CD4-positive, alpha-beta T cell (primary cell): Measurements from ENCODE around the gene C4orf51. TPM values are rescaled to one million over a fixed set of nuclear protein-coding genes. Genes with fewer than 3 reads are reported as not detected.

ENCODE experiments used
- ATAC-seq: fragments of 200-7000 bp; cut with Tn5 transposase; one replicate; pipeline ENCODE4 v1.10.0; 2022; ENCODE audit warnings: mild to moderate bottlenecking; ENCODE audit not compliant: poor library complexity
- CTCF ChIA-PET: fragments of 350-600 bp; sonication (Branson Sonifier 250); formaldehyde crosslinking; loops from one replicate; lab custom pipeline; 2021; ENCODE audit warnings: antibody characterized with exemption, inconsistent platforms; lab: Charles Lee
- POLR2A ChIA-PET: fragments of 350-600 bp; sonication (Branson Sonifier 250); formaldehyde crosslinking; loops from one replicate; lab custom pipeline; 2021; ENCODE audit warnings: antibody characterized with exemption, inconsistent platforms; lab: Charles Lee
- DNase-seq, 14 experiments: peaks; one replicate each; pipeline ENCODE4 v3.0.0-alpha.2; 2013 to 2020; ENCODE audit warnings: mixed read lengths in 2 of 14
- H3K27ac ChIP-seq, 2 donors: one replicate each; pipeline versions ENCODE4 v1.5.1 to v1.7.0; 2013; ENCODE audit warnings: low read length in 2 of 2, low read depth in 1 of 2, mild to moderate bottlenecking in 1 of 2
- H3K27me3 ChIP-seq, 2 experiments: 1 replicate in 1 of 2; 2 replicates in 1 of 2; pipeline versions ENCODE4 v1.6.1 to v1.7.0; 2013; ENCODE audit warnings: low read length in 2 of 2, control low read depth in 1 of 2, mild to moderate bottlenecking in 1 of 2, moderate library complexity in 1 of 2; ENCODE audit not compliant: insufficient read depth in 2 of 2, control insufficient read depth in 1 of 2
- H3K36me3 ChIP-seq: one replicate; pipeline ENCODE4 v1.6.1; 2013; ENCODE audit warnings: low read length, control low read depth; ENCODE audit not compliant: insufficient read depth
- H3K4me1 ChIP-seq: one replicate; pipeline ENCODE4 v1.6.1; 2013; ENCODE audit warnings: low read length, control low read depth; ENCODE audit not compliant: insufficient read depth
- H3K4me3 ChIP-seq: one replicate; pipeline ENCODE4 v1.5.1; 2013; ENCODE audit warnings: mild to moderate bottlenecking, low read length, moderate library complexity
- H3K9me3 ChIP-seq, 2 experiments: 1 replicate in 1 of 2; 2 replicates in 1 of 2; pipeline versions ENCODE4 v1.6.1 to v1.7.0; 2013; ENCODE audit warnings: low read length in 2 of 2, mild to moderate bottlenecking in 2 of 2, control low read depth in 1 of 2, moderate library complexity in 1 of 2; ENCODE audit not compliant: control insufficient read depth in 1 of 2, insufficient read depth in 1 of 2
- H3K27ac Mint-ChIP-seq: one replicate; pipeline ENCODE4 v1.8.0; 2020; ENCODE audit warnings: mixed read lengths
- H3K27me3 Mint-ChIP-seq: one replicate; pipeline ENCODE4 v1.8.0; 2021; ENCODE audit warnings: mixed read lengths
- H3K36me3 Mint-ChIP-seq: one replicate; pipeline ENCODE4 v1.8.0; 2021; ENCODE audit warnings: low read depth, mixed read lengths
- H3K4me1 Mint-ChIP-seq: one replicate; pipeline ENCODE4 v1.8.0; 2021; ENCODE audit warnings: low read depth, mixed read lengths
- H3K4me3 Mint-ChIP-seq: one replicate; pipeline ENCODE4 v1.8.0; 2020; ENCODE audit warnings: mild to moderate bottlenecking, mixed read lengths
- H3K9me3 Mint-ChIP-seq: one replicate; pipeline ENCODE4 v1.8.0; 2020; ENCODE audit warnings: mixed read lengths
- intact Hi-C, 2 experiments: fragments of 100-400 bp; cut with DNase I in 1 of 2; cut with micrococcal nuclease in 1 of 2; formaldehyde crosslinking; loops; one replicate each; pipeline versions ENCODE4 v1.15.1 to v1.9.0; 2023 to 2025; cut with DNase I, micrococcal nuclease
- total RNA-seq, 174 experiments: library from RNA in 2 of 174; stranded (reverse) in 2 of 174; gene quantifications; one replicate each; pipeline ENCODE4 v1.2.3 and lab custom pipeline; 2021 to 2026
- TF ChIP-seq, protein P1 (sequence below): fragments of 200-600 bp; IDR thresholded peaks from one replicate; pipeline ENCODE4 v1.8.0; 2022; ENCODE audit warnings: antibody characterized with exemption, mild to moderate bottlenecking

The C4orf51 gene
- total RNA-seq, 2 experiments from 2014 or later: not detected

DNA sequence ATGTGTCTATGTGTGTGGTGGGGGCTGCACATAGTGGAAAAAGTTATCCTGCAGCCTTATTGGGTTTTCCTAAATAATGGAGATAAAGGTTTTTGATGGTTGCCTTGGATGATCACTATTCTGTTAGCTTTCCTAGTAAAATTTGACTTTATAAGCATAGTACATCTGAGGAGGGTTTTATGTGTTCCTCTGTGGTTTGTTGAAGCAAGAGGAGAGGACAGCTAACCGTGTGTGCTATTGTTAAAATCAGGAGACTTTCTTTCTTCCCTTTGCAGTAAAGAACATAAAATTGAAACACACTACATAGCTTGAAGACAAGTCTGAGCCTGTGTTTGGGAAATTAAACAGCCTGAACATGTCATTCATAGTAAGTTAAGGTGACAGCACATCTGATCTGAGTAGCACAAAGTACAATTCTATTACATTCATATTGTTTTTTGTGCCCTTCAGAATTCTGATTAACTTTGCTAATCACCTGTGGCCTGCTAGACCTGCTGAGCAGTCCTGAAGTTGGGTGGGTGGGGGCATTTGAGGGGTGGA lies 36.8 kb downstream of the C4orf51 start:
- POLR2A ChIA-PET: no interaction called here
- H3K36me3 ChIP-seq: no peaks in the 10 kb centered on the region
- no peak overlapping the region for H3K4me3 Mint-ChIP-seq
- TF ChIP-seq, protein P1, sequence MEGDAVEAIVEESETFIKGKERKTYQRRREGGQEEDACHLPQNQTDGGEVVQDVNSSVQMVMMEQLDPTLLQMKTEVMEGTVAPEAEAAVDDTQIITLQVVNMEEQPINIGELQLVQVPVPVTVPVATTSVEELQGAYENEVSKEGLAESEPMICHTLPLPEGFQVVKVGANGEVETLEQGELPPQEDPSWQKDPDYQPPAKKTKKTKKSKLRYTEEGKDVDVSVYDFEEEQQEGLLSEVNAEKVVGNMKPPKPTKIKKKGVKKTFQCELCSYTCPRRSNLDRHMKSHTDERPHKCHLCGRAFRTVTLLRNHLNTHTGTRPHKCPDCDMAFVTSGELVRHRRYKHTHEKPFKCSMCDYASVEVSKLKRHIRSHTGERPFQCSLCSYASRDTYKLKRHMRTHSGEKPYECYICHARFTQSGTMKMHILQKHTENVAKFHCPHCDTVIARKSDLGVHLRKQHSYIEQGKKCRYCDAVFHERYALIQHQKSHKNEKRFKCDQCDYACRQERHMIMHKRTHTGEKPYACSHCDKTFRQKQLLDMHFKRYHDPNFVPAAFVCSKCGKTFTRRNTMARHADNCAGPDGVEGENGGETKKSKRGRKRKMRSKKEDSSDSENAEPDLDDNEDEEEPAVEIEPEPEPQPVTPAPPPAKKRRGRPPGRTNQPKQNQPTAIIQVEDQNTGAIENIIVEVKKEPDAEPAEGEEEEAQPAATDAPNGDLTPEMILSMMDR: no peak
- intact Hi-C loops: no loop called here
- H3K27me3 Mint-ChIP-seq: peaks cover 28% of the 10 kb centered on the region
- DNase-seq (no peak), ATAC-seq (no peak)
- no peak overlapping the region for H3K4me3 ChIP-seq
- H3K27ac Mint-ChIP-seq: no peak overlapping the region
- H3K9me3 Mint-ChIP-seq: no peaks in the 10 kb centered on the region
- peaks cover 5% of the 10 kb centered on the region for H3K4me1 ChIP-seq
- H3K4me1 Mint-ChIP-seq: peaks cover 6% of the 10 kb centered on the region
- no peak overlapping the region for H3K27ac ChIP-seq
- H3K9me3 ChIP-seq: peaks cover 0 to 4% of the 10 kb centered on the region in 2 experiments
- no peaks in the 10 kb centered on the region for H3K36me3 Mint-ChIP-seq
- H3K27me3 ChIP-seq: peaks cover 4 to 6% of the 10 kb centered on the region in 2 experiments
- CTCF ChIA-PET: no interaction called here

DNA sequence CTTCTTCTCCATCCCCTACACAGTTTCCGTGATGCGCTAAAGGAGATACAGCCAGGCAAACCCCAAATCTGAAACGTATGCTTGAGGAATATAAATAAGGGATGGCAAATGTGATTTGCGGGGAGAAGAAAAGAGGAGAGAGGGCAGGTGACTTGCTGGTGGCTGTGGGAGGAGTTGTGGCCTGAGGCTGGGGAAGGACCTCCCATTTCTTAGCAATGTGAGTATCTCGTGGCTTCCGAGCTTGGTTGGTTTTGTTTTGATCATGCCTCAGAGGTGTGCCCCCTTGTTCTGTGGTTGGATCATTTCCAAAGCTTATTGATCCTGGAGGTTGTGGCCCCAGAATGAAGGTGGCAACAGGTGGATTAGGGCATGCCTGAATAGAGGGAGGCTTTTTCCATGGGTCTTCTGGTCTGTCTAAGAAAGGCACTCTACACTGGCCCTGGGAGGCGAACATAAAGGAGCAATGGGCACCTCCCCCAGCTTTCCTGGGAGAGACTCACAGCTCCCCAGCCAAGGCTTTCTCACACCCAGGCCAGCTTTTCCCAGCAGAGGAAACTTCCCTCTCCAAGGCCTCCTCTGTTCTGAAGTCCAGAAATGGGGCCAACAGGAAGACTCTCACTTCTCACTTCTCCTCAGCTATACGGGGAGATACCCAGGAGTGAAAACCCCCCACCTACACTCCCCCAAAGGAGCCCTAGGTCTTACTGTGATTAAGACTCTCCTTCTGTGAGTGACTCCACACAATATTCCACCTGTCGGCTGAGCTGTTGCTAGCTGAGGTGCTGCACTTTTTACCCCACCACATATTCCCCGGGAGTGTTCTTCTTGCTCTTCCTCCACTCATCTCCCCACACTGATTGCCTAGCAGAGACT lies 40.0 kb downstream of the C4orf51 start:
- Mint-ChIP-seq H3K9me3 (no peaks in the 10 kb centered on the region), H3K36me3 (no peaks in the 10 kb centered on the region), H3K4me3 (no peak overlapping the region), H3K4me1 (peaks cover 6% of the 10 kb centered on the region), H3K27me3 (peaks cover 29% of the 10 kb centered on the region), H3K27ac (no peak overlapping the region)
- Histone ChIP-seq H3K4me3 (no peak overlapping the region), H3K36me3 (no peaks in the 10 kb centered on the region), H3K4me1 (peaks cover 5% of the 10 kb centered on the region), H3K9me3 (no peaks in the 10 kb centered on the region), H3K27me3 (peaks cover 3 to 4% of the 10 kb centered on the region in 2 experiments), H3K27ac (no peak overlapping the region)
- DNase-seq (no peak), ATAC-seq (no peak)
- TF ChIP-seq, protein P1: no peak
- CTCF ChIA-PET: no interaction called here
- POLR2A ChIA-PET: no interaction called here
- intact Hi-C loops: no loop called here

DNA sequence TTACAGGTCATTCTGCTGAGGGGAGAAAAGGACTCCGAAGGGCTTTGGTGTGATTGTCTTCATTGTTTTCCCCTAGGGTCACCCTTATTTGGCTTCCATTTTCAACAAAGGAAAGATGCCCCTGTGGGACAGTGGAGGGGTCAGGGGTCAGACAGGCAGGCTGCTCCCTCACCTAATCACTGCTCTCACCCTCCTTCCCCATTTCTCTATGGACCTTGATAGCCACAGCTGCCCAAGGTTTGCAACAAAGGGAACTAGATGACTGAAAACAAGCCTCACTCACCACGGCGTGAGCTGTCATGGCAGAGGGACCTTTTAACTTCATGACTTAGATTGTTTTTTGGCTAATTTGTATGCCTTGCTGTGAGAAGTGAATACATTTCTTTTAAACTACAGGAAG lies 40.7 kb downstream of the C4orf51 start:
- intact Hi-C loops: no loop called here
- TF ChIP-seq, protein P1: no peak
- ATAC-seq (no peak), DNase-seq (no peak)
- Histone ChIP-seq H3K27ac (no peak overlapping the region), H3K4me1 (peaks cover 5% of the 10 kb centered on the region), H3K4me3 (no peak overlapping the region), H3K27me3 (peaks cover 0 to 4% of the 10 kb centered on the region in 2 experiments), H3K9me3 (no peaks in the 10 kb centered on the region), H3K36me3 (no peaks in the 10 kb centered on the region)
- H3K4me3 Mint-ChIP-seq: no peak overlapping the region
- H3K27ac Mint-ChIP-seq: no peak overlapping the region
- H3K27me3 Mint-ChIP-seq: peaks cover 29% of the 10 kb centered on the region
- H3K4me1 Mint-ChIP-seq: peaks cover 6% of the 10 kb centered on the region
- ChIA-PET CTCF (no interaction called here), POLR2A (no interaction called here)
- no peaks in the 10 kb centered on the region for H3K9me3 Mint-ChIP-seq
- H3K36me3 Mint-ChIP-seq: no peaks in the 10 kb centered on the region
